Thoracic aorta endothelial cell (primary cell): ENCODE data around the gene IARS2. TPM values are rescaled to one million over a fixed set of nuclear protein-coding genes. Genes with fewer than 3 reads are reported as not detected.

Experiments used
- small RNA-seq: library from RNA; depleted of rRNA; stranded (forward); fragments of <200 nt; gene quantifications from one replicate; pipeline ENCODE3, GENCODE V24; 2012
- total RNA-seq: library from RNA; depleted of rRNA; stranded (reverse); fragments of >200 nt; gene quantifications from 2 replicates; pipeline ENCODE4 v1.2.3, GENCODE V29; 2012

The IARS2 gene
- 112 TPM in 2 replicates for total RNA-seq

DNA sequence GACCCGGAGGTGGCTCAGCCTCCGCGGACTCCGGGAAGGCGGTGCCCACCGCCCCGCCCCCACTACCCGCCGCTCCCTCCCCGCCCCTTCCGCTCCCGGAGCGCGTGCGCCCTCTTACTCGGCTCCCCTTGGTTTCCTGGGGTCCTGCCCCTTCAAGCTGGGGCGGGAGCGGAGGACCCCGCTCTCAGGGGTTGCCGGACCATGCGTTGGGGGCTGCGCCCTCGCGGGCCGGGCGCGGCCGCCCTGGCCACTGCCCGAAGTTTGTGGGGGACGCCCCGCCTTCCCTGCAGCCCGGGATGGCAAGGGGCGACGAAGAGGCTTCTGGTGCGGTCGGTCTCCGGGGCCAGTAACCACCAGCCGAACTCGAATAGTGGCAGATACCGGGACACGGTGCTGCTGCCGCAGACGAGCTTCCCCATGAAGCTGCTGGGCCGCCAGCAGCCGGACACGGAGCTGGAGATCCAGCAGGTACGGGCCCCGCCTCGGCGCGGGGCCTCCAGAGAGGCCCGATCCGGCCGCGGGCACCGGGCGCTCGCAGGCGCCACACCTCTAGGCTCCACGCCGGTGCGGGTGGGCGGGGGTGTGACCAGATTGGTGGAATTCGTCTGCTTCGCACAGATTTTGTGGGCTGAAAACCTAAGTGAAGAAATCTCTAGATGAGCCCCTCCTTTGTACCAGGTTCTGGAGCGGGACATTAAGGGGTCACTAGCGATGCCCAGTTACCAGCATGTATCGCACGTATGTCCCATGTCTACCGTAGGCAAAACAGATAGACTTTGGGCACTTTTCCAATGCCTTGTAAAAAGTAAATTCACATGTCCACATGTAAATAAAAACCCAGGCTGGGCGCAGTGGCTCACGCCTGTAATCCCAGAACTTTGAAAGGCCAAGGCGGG lies at the start of gene IARS2:
IARS2 (plus strand) TSS at position 117 of the 896 bp plus-strand sequence; CDS start at position 202, 85 bp downstream.

DNA sequence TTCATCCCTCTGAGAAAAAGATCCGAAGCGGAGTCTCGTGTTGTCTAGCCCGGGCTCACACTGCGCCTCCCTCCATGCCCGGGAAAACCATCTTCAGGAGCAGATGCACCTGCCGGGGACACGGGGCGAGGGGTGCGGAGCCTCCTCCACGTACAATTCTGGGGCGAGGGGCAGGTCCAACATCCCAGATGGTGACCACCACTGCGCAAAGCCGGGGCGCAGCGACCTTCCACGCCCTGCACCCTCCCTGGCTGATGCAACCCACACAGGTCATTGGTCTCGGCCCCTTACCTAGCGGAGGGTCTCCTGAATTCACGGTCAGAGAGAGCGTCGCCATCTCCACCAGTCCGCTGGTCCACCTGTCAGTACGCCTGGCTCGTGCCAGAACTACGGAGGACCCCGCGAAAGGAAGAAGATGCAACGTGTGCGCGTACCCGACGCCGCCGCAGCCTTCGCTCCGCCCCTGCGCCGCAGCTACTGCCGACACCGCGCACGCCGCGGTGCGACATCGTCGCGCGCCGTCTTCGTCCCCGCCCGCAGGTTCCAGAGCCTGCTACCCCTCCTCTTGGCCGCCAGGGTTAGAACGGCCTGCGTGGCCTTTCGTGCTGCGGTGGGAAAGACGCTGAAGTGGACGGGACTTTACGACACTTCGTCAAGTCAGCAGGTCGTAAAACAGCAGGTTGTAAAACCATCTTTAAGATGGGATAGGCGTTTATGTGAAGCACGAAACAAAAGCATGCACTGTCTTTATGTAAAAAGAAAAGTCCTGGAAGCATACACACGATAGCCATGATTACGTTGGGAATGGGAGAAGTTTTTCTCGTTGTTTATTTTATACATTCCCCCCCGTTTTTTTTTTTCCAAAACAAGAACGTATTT lies 47.6 kb upstream of the IARS2 start, which contains the start of gene EPRS1:
EPRS1 (minus strand) TSS at position 454 of the 879 bp plus-strand sequence; CDS start at position 337, 117 bp downstream.

DNA sequence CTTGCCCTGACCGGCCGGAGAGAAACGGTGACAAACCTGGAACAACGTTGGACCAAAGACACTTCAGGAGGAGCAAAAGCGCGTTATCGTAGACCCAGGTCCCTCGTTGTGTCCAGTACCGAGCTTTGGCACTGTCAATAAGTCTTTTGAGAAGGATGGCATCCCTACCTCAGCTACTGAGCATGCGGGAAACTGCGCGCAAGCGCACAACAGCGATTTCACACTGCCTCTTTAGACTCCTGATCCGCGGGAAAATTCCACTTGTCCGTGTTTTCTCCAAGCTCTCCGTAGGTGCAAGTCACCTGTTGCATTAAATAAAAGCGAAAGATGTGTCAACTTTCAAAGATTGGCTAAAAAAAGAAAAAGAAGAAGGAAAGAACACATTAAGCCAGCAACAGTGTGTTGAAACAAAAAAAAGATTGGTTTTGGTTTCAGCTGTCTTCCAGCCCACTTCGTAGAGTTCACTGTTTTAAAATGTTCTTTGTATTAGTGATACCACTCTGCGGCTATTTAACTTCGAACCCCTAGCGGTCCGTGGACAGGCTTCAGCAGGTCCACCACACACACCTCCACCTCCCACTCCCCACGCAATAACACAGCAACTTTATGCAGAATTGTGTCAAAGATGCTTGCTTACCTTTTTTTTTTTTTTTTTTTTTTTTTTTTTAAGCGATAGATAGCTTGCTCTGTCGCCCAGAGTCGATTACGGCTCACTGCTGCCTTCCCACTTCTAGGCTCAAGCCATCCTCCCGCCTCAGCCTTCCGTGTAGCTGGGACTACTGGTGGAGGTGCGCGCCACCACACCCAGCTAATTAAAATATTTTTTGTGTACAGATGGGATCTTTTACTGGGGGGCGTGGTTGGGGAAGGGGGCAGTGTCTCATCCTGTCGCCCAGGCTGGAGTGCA lies 4.0 kb upstream of the IARS2 start, which contains the start of gene BPNT1:
BPNT1 (minus strand) TSS at position 139 of the 907 bp plus-strand sequence. CDS start 9,942 bp downstream, outside the sequence.

Small RNA genes within 50 kb of the gene (small RNA-seq; reads per million reads assigned to genes)
- not detected for gene MIR194-1
- not detected for gene MIR215

Other genes starting within 250 kb of the IARS2 start
- gene SLC30A10, start 165.6 kb upstream of the IARS2 start, total RNA-seq, result not detected in 2 replicates
- gene EPRS1, start 47.6 kb upstream of the IARS2 start, total RNA-seq, result 189 and 192 TPM in 2 replicates
- 32.3 and 39.2 TPM in 2 replicates for gene BPNT1, start 4.3 kb upstream of the IARS2 start, total RNA-seq
- gene RAB3GAP2, start 178.3 kb downstream of the IARS2 start, total RNA-seq, result 50.3 and 51.5 TPM in 2 replicates